ENCODE data around the gene SYT1.

Gene SYT1

GRCh38 chr12:79358716-79359300 is 494.2 kb downstream of the SYT1 start:
- no peak for TF ChIP-seq POLR2A (IDR thresholded peaks at IDR 0.05; ENCODE audit: low read depth, low read length)
- FAIRE-seq (no peak), DNase-seq (ENCODE audit: insufficient read length, low spot score) (no peak)

DNA sequence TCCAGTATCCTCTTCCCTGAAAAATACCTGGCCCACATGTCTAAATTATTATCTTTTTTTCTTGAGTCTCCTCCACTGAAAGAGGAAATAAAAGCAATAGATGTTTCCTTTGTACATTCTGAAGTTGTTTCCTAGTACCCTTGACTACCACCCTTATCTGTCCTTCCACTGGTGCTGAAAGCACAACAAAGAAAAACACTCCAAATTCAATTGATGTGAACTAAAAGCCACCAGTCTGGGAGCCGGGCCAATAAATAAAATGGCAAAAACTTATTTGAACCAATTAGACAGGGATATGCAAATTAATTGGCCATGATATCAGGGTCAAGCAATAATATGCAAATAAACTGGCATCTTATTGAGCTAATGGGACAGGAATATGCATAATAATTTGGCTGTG is 495.7 kb downstream of the SYT1 start:
- no peak for TF ChIP-seq POLR2A (IDR thresholded peaks at IDR 0.05; ENCODE audit: low read depth, low read length)
- DNase-seq (ENCODE audit: insufficient read length, low spot score) = no peak
- no peak for FAIRE-seq

DNA sequence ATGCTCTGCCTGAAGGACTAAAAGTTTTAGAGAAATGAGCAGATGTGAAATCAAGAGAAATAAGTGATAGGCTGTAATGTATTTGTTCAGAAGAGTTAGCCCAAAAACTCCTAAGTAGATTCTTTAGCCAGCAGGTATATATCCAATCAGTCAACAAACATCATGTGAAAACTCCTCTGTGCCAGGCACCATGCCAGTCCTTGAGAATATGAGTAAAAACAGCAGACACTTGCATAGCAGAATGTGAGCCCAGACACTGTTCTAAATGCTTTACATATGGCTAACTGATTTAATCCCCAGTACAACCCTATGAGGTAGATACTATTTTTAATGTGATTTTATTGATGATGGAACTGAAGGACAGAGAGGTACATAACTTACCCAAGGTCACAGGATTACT is 496.4 kb downstream of the SYT1 start:
- FAIRE-seq (no peak), DNase-seq (ENCODE audit: insufficient read length, low spot score) (no peak)
- TF ChIP-seq POLR2A (IDR thresholded peaks at IDR 0.05; ENCODE audit: low read depth, low read length) = no peak

DNA sequence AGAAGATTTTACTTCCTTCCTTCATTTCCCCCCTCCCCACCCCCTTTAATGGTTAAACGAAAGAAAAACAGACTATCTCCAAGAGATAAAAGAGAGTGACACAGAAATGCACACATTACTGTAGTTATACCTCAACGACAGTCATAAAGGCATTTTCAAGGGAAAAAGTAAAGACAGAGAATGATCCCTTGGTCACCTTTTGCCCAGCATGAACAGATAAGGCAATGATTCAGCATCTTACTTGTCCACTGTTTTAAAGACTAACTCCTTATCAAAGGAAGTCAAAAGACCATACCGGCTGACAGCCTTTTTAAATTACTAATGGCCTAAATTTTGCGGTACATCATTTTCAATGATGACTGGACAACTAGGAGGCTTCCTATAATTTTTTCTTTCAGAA is 499.6 kb downstream of the SYT1 start:
- DNase-seq (ENCODE audit: insufficient read length, low spot score) (no peak), FAIRE-seq (peak; percentile 30)
- no peak for TF ChIP-seq POLR2A (IDR thresholded peaks at IDR 0.05; ENCODE audit: low read depth, low read length)

DNA sequence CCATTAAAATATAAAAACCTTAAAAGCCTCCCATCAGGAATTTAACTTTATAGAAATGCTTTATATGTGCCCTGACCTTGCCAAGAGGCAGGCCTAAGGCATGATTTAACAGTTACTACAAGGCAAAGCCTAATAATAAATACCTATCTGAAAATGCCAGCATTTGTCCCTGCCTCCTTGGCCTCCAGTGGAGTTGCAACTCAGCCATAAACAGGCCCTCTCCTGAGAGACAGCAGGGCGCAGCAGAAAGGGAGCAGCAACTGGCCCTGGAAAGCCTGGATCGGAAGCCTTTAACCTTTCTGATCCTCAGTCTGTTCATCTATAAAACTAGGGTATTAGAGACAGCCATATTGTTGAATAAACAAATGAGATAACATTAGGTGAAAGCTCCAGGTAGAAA is 501.8 kb downstream of the SYT1 start:
- FAIRE-seq = no peak
- no peak for TF ChIP-seq POLR2A (IDR thresholded peaks at IDR 0.05; ENCODE audit: low read depth, low read length)
- no peak for DNase-seq (ENCODE audit: insufficient read length, low spot score)

GRCh38 chr12:79367032-79367589 is 502.5 kb downstream of the SYT1 start:
- DNase-seq (ENCODE audit: insufficient read length, low spot score) = no peak
- no peak for TF ChIP-seq POLR2A (IDR thresholded peaks at IDR 0.05; ENCODE audit: low read depth, low read length)
- no peak for FAIRE-seq

DNA sequence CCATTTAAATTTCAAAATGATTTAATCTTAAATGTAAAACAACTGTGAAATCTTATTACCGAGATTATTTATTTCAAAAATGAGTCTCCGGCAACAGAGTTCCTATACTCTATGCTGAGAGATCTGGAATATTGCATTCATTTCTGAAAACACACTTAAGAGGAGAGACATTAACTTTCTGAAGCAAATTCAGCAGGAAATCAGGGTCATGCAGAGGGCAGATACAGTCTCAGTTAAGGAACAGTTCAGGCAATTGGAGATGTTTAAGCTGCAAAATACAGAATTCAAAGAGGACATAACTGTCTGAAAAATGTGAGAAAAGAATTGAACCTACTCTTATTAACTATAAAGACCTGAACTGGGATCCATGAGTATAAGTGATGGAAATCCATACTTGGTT is 505.4 kb downstream of the SYT1 start:
- FAIRE-seq (no peak), DNase-seq (ENCODE audit: insufficient read length, low spot score) (no peak)
- no peak for TF ChIP-seq POLR2A (IDR thresholded peaks at IDR 0.05; ENCODE audit: low read depth, low read length)

DNA sequence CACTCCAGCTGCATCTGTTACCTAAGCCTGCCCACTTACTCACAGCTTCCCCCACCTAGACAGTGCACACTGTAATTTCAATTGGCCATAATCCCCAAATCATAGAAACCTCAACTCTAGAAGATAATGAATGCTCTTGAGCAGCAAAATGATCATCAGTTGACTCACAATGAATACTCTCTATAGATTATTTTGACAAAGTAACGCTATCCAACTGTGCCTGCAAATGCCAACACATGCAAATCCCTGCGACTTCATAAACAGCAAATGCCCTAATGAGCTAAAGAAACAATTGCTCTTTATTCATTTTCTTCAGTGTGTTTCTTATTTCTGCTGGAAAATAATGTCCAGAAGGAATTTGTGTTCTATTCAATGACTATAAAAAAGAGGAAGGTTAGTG is 506.7 kb downstream of the SYT1 start:
- DNase-seq (ENCODE audit: insufficient read length, low spot score) = no peak

GRCh38 chr12:79373896-79374499 is 509.4 kb downstream of the SYT1 start:
- FAIRE-seq (peak; percentile 66), DNase-seq (ENCODE audit: insufficient read length, low spot score) (peak; percentile 31)
- TF ChIP-seq POLR2A (IDR thresholded peaks at IDR 0.05; ENCODE audit: low read depth, low read length) = no peak

More for the DNA sequence above, 506.7 kb downstream of the SYT1 start:
- no peak for TF ChIP-seq POLR2A (IDR thresholded peaks at IDR 0.05; ENCODE audit: low read depth, low read length)
- no peak for FAIRE-seq

DNA sequence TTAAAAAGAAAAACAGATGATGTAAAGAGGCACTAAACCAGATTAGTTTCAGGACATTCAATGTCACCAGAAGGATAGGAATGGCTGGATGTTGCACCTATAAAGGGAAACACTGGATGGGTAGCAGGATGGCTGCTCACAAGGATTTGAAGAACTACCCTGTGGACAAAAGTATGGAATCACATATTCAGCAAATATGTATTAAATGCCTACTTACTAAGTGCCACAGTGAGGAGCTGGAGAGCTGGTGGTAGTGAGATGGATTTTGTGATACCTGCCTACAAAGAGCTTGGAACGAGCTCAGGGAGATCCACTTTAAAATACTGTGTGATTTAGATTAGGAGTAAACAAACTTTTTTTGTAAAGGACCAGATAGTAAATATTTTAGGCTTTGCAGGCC is 510.0 kb downstream of the SYT1 start:
- no peak for TF ChIP-seq POLR2A (IDR thresholded peaks at IDR 0.05; ENCODE audit: low read depth, low read length)
- DNase-seq (ENCODE audit: insufficient read length, low spot score) = no peak
- no peak for FAIRE-seq

GRCh38 chr12:79375050-79375449 is 510.5 kb downstream of the SYT1 start:
- no peak for DNase-seq (ENCODE audit: insufficient read length, low spot score)
- TF ChIP-seq POLR2A (IDR thresholded peaks at IDR 0.05; ENCODE audit: low read depth, low read length) = no peak
- no peak for FAIRE-seq

GRCh38 chr12:79378496-79378895 is 513.9 kb downstream of the SYT1 start:
- peak; percentile 64 for FAIRE-seq
- TF ChIP-seq POLR2A (IDR thresholded peaks at IDR 0.05; ENCODE audit: low read depth, low read length) = no peak
- DNase-seq (ENCODE audit: insufficient read length, low spot score) = no peak

GRCh38 chr12:79380402-79380801 is 515.8 kb downstream of the SYT1 start:
- no peak for DNase-seq (ENCODE audit: insufficient read length, low spot score)
- TF ChIP-seq POLR2A (IDR thresholded peaks at IDR 0.05; ENCODE audit: low read depth, low read length) = no peak
- FAIRE-seq = no peak

- no peak for TF ChIP-seq POLR2A (IDR thresholded peaks at IDR 0.05; ENCODE audit: low read depth, low read length)
- DNase-seq (ENCODE audit: insufficient read length, low spot score) (no peak), FAIRE-seq (no peak)
Measured at GRCh38 chr12:79381248-79382208, 517.0 kb downstream of the SYT1 start.

Measured in H54 (cell line).